Measurements from ENCODE around the gene PTPN4. TPM values are rescaled to one million over a fixed set of nuclear protein-coding genes. Genes with fewer than 3 reads are reported as not detected.

PTPN4 gene
- total and polyA plus RNA-seq, 2 donors (not counting 3 experiments of a cell fraction or from before 2014, with no cell fraction given) = 6.8 to 29.6 TPM

- dilution Hi-C loops (cut with MboI; ENCODE audit: extremely low pct_ligation_motif_present, low sequenced_read_pairs) = no loop called here
- BruUV-seq (replicated peaks) = no TSS peak
- Histone ChIP-seq H3K9me1 (replicated peaks; ENCODE audit: control insufficient read depth, extremely low read depth, insufficient read depth, low read length) (no peaks in the 10 kb centered on the region), H3K36me3 (ENCODE audit: control insufficient read depth in 2 of 2, extremely low read depth in 1 of 2, insufficient read depth in 2 of 2, low read length in 2 of 2) (no peaks in the 10 kb centered on the region), H3K27ac (ENCODE audit: insufficient read depth, low read depth, low read length) (no peak overlapping the region), H3K9ac (replicated peaks; ENCODE audit: extremely low read depth, insufficient read depth, low read length) (no peak overlapping the region), H3K4me1 (ENCODE audit: control insufficient read depth, extremely low read depth, insufficient read depth, low read length) (no peaks in the 10 kb centered on the region), H4K20me1 (replicated peaks; ENCODE audit: control insufficient read depth, extremely low read depth, insufficient read depth, low read length) (no peaks in the 10 kb centered on the region), H3K79me2 (ENCODE audit: control insufficient read depth, insufficient read depth, low read length) (no peaks in the 10 kb centered on the region), H3K27me3 (ENCODE audit: control insufficient read depth in 2 of 2, insufficient read depth in 2 of 2, low read length in 2 of 2) (peaks cover 4 to 9% of the 10 kb centered on the region in 2 experiments), H3K4me2 (ENCODE audit: insufficient read depth, low read length) (no peak overlapping the region), H3K9me3 (replicated peaks; ENCODE audit: control insufficient read depth, insufficient read depth, low read length) (no peaks in the 10 kb centered on the region), H3K4me3 (replicated peaks in 1 of 3; ENCODE audit: insufficient read depth in 1 of 3, low read depth in 1 of 3, low read length in 3 of 3) (no peak overlapping the region), H2AFZ (ENCODE audit: low read depth, low read length) (no peak overlapping the region)
- intact Hi-C loops (cut with micrococcal nuclease) = no loop called here
- no peak for DNase-seq (ENCODE audit: low read depth, low spot score)
- CTCF ChIA-PET = interaction anchor here (1.2 kb wide), 1 partner anchor 20 kb away, joined by 4 read pairs; no protein-coding TSS in a partner anchor
- FAIRE-seq = no peak
- no peak for TF ChIP-seq POLR2AphosphoS5 (IDR thresholded peaks at IDR 0.05; ENCODE audit: insufficient read depth, low read depth, low read length)
- TF ChIP-seq POLR2A (IDR thresholded peaks at IDR 0.05; ENCODE audit: low read depth, low read length) = no peak
- no peak for TF ChIP-seq FOS (IDR thresholded peaks at IDR 0.05; ENCODE audit: borderline replicate concordance, insufficient read depth, low read length)
- no peak for TF ChIP-seq CTCF (IDR thresholded peaks at IDR 0.05; ENCODE audit: extremely low read depth in 1 of 2, insufficient read depth in 1 of 2, low read depth in 1 of 2, low read length in 2 of 2)
- TF ChIP-seq EZH2 (IDR thresholded peaks at IDR 0.05; ENCODE audit: borderline replicate concordance, low read depth, low read length, severe bottlenecking) = no peak
- no peak for TF ChIP-seq GATA2 (IDR thresholded peaks at IDR 0.05; ENCODE audit: insufficient read depth, insufficient read length, low read depth, low read length)
- TF ChIP-seq JUN (IDR thresholded peaks at IDR 0.05; ENCODE audit: borderline replicate concordance, insufficient read depth, insufficient read length, low read depth) = no peak
- TF ChIP-seq MYC (IDR thresholded peaks at IDR 0.05; ENCODE audit: low read depth, low read length) = no peak
- TF ChIP-seq MAX (IDR thresholded peaks at IDR 0.05; ENCODE audit: insufficient read depth, insufficient read length) = no peak
- POLR2A ChIA-PET = no interaction called here
These were observed 36.5 kb upstream of the PTPN4 start for GRCh38 chr2:119723186-119723585.
